Endometrial microvascular endothelial cells (primary cell): ENCODE results near the gene ISCU. TPM values are rescaled to one million over a fixed set of nuclear protein-coding genes. Genes with fewer than 3 reads are reported as not detected.
"Not testable (repeated sequence)": the region's sequence is repeated elsewhere in the genome, so short reads cannot be mapped to it uniquely, and the experiment has no call there.

ENCODE experiments used
- in situ Hi-C: cut with HindIII; loops from 2 replicates; pipeline ENCODE4 v1.10.0; 2017; ENCODE audit warnings: low sequenced_read_pairs, low pct_unique_long_range_greater_than_20kb; ENCODE audit errors: inconsistent ontology term
- total RNA-seq: library from RNA; depleted of rRNA; stranded (reverse); fragments of >200 nt; gene quantifications from one replicate; pipeline ENCODE4 v1.2.3, GENCODE V29; 2015; ENCODE audit errors: inconsistent ontology term

The ISCU gene
- total RNA-seq, 1 donor from 2014 or later, result 113 TPM

GRCh38 chr12:108611884-108612415 is 49.6 kb downstream of the ISCU start:
- in situ Hi-C loops, result no loop called here

DNA sequence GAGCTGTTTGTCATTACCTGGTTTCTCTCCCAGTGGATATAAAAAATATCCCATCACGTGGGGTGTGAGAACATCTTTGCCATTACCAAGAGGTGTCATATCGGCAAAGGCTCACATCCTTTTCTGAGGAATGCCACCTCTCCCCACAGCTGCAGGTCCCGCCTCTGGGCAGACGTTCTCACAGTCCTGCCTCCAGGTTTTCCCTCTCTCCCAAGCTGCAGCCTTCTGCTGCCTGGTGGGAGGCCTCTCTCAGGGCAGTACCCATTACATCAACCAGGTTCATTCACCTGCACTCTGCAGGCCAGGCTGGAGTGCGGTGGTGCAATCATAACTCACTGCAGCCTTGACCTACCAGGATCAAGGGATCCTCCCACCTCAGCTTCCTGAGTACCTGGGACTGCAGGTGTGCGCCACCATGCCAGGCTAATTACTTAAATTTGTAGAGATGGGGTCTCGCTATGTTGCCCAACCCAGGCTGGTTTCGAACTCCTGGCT is 50.4 kb downstream of the ISCU start:
- in situ Hi-C loops, result no loop called here

DNA sequence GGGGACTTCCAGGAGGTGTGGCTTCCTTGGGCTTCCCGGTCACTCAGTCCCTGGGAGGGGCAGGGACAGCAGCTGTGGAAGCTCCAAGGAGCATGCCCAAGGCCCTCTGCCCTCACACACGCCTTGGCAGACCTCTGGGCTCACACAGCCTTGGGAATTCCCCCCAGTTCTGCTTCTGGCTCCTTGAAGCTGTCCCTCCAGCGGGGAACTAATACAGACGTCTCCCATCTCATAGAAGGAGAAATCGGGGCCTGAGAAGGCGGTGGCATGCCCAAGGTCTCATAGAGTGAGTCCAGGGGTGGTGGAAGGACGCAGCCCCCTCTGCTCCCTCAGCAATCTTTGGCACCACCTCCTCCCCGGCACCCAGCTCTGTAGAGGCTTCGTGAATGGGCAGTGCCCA is 51.2 kb downstream of the ISCU start:
- in situ Hi-C loops, result no loop called here

GRCh38 chr12:108614041-108614440 is 51.6 kb downstream of the ISCU start:
- in situ Hi-C loops, result no loop called here

- in situ Hi-C loops, result no loop called here
Observed at GRCh38 chr12:108614639-108615038, 52.2 kb downstream of the ISCU start.

- in situ Hi-C loops, result no loop called here
Observed at GRCh38 chr12:108615918-108616317, 53.5 kb downstream of the ISCU start.

GRCh38 chr12:108616359-108616758 is 54.0 kb downstream of the ISCU start:
- in situ Hi-C loops, result no loop called here

GRCh38 chr12:108616941-108617858 is 54.8 kb downstream of the ISCU start:
- in situ Hi-C loops, result no loop called here

GRCh38 chr12:108618079-108618952 is 55.9 kb downstream of the ISCU start:
- in situ Hi-C loops, result no loop called here

DNA sequence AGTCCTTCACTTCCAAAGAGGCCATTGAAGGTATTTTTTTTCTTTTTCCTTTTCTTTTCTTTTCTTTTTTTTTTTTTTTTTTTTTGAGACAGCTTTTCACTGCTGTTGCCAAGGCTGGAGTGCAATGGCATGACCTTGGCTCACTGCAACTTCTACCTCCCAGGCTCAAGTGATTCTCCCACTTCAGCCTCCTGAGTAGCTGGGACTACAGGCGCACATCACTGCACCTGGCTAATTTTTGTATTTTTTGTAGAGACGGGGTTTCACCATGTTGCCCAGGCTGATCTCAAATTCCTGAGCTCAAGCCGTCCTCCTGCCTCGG is 56.5 kb downstream of the ISCU start:
- in situ Hi-C loops, result not testable (repeated sequence)

Other genes with a start within 250 kb of the ISCU start
- not detected for gene CMKLR1, start 223.3 kb upstream of the ISCU start, total RNA-seq
- 5.5 TPM for gene FICD, start 47.3 kb upstream of the ISCU start, total RNA-seq
- gene SART3, start 1.4 kb upstream of the ISCU start, total RNA-seq, result 34.6 TPM
- gene TMEM119, start 35.5 kb downstream of the ISCU start, total RNA-seq, result not detected
- 0.46 TPM for gene SELPLG, start 71.3 kb downstream of the ISCU start, total RNA-seq
- gene CORO1C, start 168.9 kb downstream of the ISCU start, total RNA-seq, result 178 TPM